ENCODE results near the gene EXOC4. TPM values are rescaled to one million over a fixed set of nuclear protein-coding genes. Genes with fewer than 3 reads are reported as not detected.

The EXOC4 gene
- total RNA-seq, 1 donor from 2014 or later, result 103 TPM

DNA sequence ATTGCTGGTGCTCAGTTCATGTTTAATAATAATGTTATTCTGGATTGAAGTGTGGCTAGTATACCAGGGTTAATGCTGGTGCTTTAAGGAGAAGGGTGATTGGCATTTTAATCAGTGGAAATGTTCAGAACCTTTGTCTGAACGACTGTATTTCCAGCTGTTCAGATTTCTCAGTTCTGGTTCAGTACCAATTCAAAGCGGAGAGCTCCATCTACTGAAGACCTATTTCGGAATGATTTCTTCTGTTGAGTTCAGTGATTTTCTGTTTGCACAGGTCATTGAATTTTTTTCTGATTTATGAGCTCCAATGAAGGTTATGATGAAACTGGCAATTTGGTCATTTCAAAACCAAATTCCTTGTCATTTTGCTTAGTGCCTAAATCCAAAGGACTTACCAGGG is 160.1 kb downstream of the EXOC4 start:
- H3K9me3 Mint-ChIP-seq, result no peaks in the 10 kb centered on the region
- H3K4me3 Mint-ChIP-seq, result no peak overlapping the region
- H3K4me1 Mint-ChIP-seq, result peaks cover 4% of the 10 kb centered on the region
- intact Hi-C loops (cut with micrococcal nuclease), result no loop called here
- peaks cover 6% of the 10 kb centered on the region for H3K36me3 Mint-ChIP-seq (ENCODE audit: low read depth)
- H3K27ac Mint-ChIP-seq, result no peak overlapping the region
- ChIA-PET POLR2A (no interaction called here), CTCF (no interaction called here)
- DNase-seq, result no peak
- no peaks in the 10 kb centered on the region for H3K27me3 Mint-ChIP-seq
- no peak for ATAC-seq (ENCODE audit: low read depth)
- TF ChIP-seq CTCF (IDR thresholded peaks at IDR 0.05), result no peak

DNA sequence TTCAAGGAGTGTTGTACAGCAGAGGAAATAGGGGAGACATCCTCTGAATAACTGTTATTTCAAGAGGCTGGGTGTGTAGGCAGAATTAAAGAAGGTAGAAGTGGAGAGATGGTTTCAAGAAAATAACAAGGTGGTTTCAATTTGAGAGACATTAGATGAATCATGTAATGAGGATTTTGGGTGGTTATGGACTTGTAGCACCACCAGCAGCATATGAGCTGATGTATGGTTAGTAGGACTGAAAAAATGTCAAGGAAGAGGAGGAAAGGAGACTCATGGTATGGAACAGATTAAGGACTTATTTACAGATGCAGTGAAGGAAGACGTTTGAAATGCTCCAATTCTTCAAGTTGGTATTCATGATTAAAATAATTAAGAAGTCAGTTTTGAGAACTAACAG is 166.2 kb downstream of the EXOC4 start:
- no peak overlapping the region for H3K27ac Mint-ChIP-seq
- H3K4me3 Mint-ChIP-seq, result no peak overlapping the region
- H3K9me3 Mint-ChIP-seq, result peaks cover 3% of the 10 kb centered on the region
- ChIA-PET POLR2A (no interaction called here), CTCF (no interaction called here)
- TF ChIP-seq CTCF (IDR thresholded peaks at IDR 0.05), result no peak
- no peaks in the 10 kb centered on the region for H3K27me3 Mint-ChIP-seq
- ATAC-seq (ENCODE audit: low read depth) (no peak), DNase-seq (no peak)
- peaks cover 4% of the 10 kb centered on the region for H3K4me1 Mint-ChIP-seq
- intact Hi-C loops (cut with micrococcal nuclease), result no loop called here
- peaks cover 13% of the 10 kb centered on the region for H3K36me3 Mint-ChIP-seq (ENCODE audit: low read depth)

GRCh38 chr7:133423618-133424017 is 170.7 kb downstream of the EXOC4 start:
- no peak for TF ChIP-seq CTCF (IDR thresholded peaks at IDR 0.05)
- Mint-ChIP-seq H3K9me3 (peaks cover 3% of the 10 kb centered on the region), H3K4me1 (no peaks in the 10 kb centered on the region)

GRCh38 chr7:133428326-133428725 is 175.4 kb downstream of the EXOC4 start:
- ATAC-seq (ENCODE audit: low read depth) (no peak), DNase-seq (no peak)
- intact Hi-C loops (cut with micrococcal nuclease), result no loop called here
- no peak for TF ChIP-seq CTCF (IDR thresholded peaks at IDR 0.05)
- Mint-ChIP-seq H3K9me3 (no peaks in the 10 kb centered on the region), H3K4me3 (no peak overlapping the region), H3K27me3 (no peaks in the 10 kb centered on the region), H3K27ac (no peak overlapping the region), H3K36me3 (ENCODE audit: low read depth) (peaks cover 21% of the 10 kb centered on the region), H3K4me1 (no peaks in the 10 kb centered on the region)
- ChIA-PET CTCF (no interaction called here), POLR2A (no interaction called here)

More at GRCh38 chr7:133423618-133424017, 170.7 kb downstream of the EXOC4 start:
- CTCF ChIA-PET, result no interaction called here
- DNase-seq (no peak), ATAC-seq (ENCODE audit: low read depth) (no peak)
- Mint-ChIP-seq H3K27me3 (no peaks in the 10 kb centered on the region), H3K36me3 (ENCODE audit: low read depth) (peaks cover 26% of the 10 kb centered on the region), H3K4me3 (no peak overlapping the region), H3K27ac (no peak overlapping the region)
- intact Hi-C loops (cut with micrococcal nuclease), result no loop called here
- POLR2A ChIA-PET, result interaction anchor here (0.6 kb wide), 1 partner anchor 1302 kb away, joined by 4 read pairs; no protein-coding TSS in a partner anchor

GRCh38 chr7:133428876-133429275 is 176.0 kb downstream of the EXOC4 start:
- ATAC-seq (ENCODE audit: low read depth) (no peak), DNase-seq (no peak)
- Mint-ChIP-seq H3K27ac (no peak overlapping the region), H3K36me3 (ENCODE audit: low read depth) (peaks cover 21% of the 10 kb centered on the region), H3K4me3 (no peak overlapping the region), H3K4me1 (no peaks in the 10 kb centered on the region), H3K9me3 (no peaks in the 10 kb centered on the region), H3K27me3 (no peaks in the 10 kb centered on the region)
- no peak for TF ChIP-seq CTCF (IDR thresholded peaks at IDR 0.05)
- ChIA-PET POLR2A (no interaction called here), CTCF (no interaction called here)
- intact Hi-C loops (cut with micrococcal nuclease), result no loop called here

Data from activated B cell treated with CpG ODN at 0.5 μM for 24 hours (primary cell).